ENCODE results near the gene NYAP2. TPM values are rescaled to one million over a fixed set of nuclear protein-coding genes. Genes with fewer than 3 reads are reported as not detected.

NYAP2 gene
- total RNA-seq, 1 donor from 2014 or later, result 0.14 TPM

DNA sequence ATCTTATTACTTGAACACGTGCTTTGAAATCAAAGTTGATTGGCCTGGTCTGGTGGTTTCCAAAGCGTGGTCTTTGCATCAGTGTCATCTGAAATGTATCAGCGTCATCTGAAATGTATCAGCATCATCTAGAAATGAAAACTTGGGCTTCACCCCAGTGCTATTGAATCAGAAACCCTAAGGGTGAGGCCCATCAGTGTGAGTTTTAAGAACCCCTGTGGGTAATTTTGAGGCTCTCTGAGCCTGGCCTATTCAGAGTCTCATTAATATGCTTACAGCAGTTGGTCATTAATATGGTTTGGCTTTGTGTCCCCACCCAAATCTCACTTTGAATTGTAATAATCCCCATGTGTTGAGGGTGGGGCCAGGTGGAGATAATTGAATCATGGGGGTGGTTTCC lies 85.2 kb downstream of the NYAP2 start:
- no peak overlapping the region for H3K9ac ChIP-seq (ENCODE audit: low read length)
- H3K27ac Mint-ChIP-seq (ENCODE audit: unreplicated experiment), result no peak overlapping the region
- TF ChIP-seq, protein P1, sequence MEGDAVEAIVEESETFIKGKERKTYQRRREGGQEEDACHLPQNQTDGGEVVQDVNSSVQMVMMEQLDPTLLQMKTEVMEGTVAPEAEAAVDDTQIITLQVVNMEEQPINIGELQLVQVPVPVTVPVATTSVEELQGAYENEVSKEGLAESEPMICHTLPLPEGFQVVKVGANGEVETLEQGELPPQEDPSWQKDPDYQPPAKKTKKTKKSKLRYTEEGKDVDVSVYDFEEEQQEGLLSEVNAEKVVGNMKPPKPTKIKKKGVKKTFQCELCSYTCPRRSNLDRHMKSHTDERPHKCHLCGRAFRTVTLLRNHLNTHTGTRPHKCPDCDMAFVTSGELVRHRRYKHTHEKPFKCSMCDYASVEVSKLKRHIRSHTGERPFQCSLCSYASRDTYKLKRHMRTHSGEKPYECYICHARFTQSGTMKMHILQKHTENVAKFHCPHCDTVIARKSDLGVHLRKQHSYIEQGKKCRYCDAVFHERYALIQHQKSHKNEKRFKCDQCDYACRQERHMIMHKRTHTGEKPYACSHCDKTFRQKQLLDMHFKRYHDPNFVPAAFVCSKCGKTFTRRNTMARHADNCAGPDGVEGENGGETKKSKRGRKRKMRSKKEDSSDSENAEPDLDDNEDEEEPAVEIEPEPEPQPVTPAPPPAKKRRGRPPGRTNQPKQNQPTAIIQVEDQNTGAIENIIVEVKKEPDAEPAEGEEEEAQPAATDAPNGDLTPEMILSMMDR (IDR thresholded peaks at IDR 0.05; ENCODE audit: insufficient read depth, low read depth, low read length), result no peak
- no peak for TF ChIP-seq EZH2 (IDR thresholded peaks at IDR 0.05; ENCODE audit: insufficient read depth, low read length)
- no peaks in the 10 kb centered on the region for H3K9me3 ChIP-seq (ENCODE audit: insufficient read depth, low read depth, low read length)
- no peaks in the 10 kb centered on the region for H3K79me2 ChIP-seq (ENCODE audit: insufficient read depth, low read length)
- H3K36me3 ChIP-seq (ENCODE audit: insufficient read depth, low read length), result no peaks in the 10 kb centered on the region
- no peak overlapping the region for H3K4me2 ChIP-seq (ENCODE audit: low read length)
- H3K4me3 Mint-ChIP-seq (ENCODE audit: unreplicated experiment), result no peak overlapping the region
- peaks cover 2% of the 10 kb centered on the region for H3K9me3 Mint-ChIP-seq (ENCODE audit: unreplicated experiment)
- DNase-seq (ENCODE audit: low read depth) (no peak), FAIRE-seq (no peak)
- H3K4me1 Mint-ChIP-seq (ENCODE audit: low read depth, unreplicated experiment), result no peaks in the 10 kb centered on the region
- no peaks in the 10 kb centered on the region for H3K27me3 ChIP-seq (ENCODE audit: insufficient read depth, low read length)
- no peak overlapping the region for H3K27ac ChIP-seq (ENCODE audit: low read depth, low read length)
- H4K20me1 ChIP-seq (ENCODE audit: insufficient read depth, low read length), result no peaks in the 10 kb centered on the region
- H3K4me1 ChIP-seq (ENCODE audit: insufficient read depth, low read length), result no peaks in the 10 kb centered on the region
- no peaks in the 10 kb centered on the region for H3K27me3 Mint-ChIP-seq (ENCODE audit: low read depth, unreplicated experiment)
- H3K36me3 Mint-ChIP-seq (ENCODE audit: low read depth, unreplicated experiment), result no peaks in the 10 kb centered on the region
- H3K4me3 ChIP-seq (ENCODE audit: insufficient read depth, low read depth, low read length), result no peak overlapping the region
- no peak overlapping the region for H2AFZ ChIP-seq (ENCODE audit: low read depth, low read length)

DNA sequence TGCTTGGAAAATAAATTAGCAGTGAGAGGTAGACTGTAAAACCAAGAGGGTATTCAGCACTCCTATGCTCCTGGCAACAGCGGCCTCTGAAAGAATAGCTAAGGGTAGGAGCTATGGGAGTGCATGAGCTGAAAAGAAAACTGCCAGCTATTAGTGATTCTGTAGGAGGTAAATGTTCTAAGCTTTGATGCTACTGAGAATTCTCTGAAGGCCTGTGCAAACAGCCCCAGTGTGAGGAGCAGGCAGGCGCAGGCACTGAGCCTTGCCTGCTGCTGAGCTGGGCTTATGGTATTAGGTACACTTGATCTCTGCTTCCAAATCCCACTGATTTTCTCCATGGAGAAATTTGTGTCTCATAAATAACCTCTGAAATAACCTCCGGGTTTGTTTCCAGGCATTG lies 86.7 kb downstream of the NYAP2 start:
- H3K4me3 ChIP-seq (ENCODE audit: insufficient read depth, low read depth, low read length), result no peak overlapping the region
- H3K4me1 Mint-ChIP-seq (ENCODE audit: low read depth, unreplicated experiment), result no peaks in the 10 kb centered on the region
- no peaks in the 10 kb centered on the region for H3K79me2 ChIP-seq (ENCODE audit: insufficient read depth, low read length)
- H3K9me3 Mint-ChIP-seq (ENCODE audit: unreplicated experiment), result peaks cover 2% of the 10 kb centered on the region
- no peak overlapping the region for H3K27ac ChIP-seq (ENCODE audit: low read depth, low read length)
- DNase-seq (ENCODE audit: low read depth), result no peak
- no peak overlapping the region for H3K9ac ChIP-seq (ENCODE audit: low read length)
- H2AFZ ChIP-seq (ENCODE audit: low read depth, low read length), result no peak overlapping the region
- H3K4me3 Mint-ChIP-seq (ENCODE audit: unreplicated experiment), result no peak overlapping the region
- no peaks in the 10 kb centered on the region for H4K20me1 ChIP-seq (ENCODE audit: insufficient read depth, low read length)
- H3K36me3 Mint-ChIP-seq (ENCODE audit: low read depth, unreplicated experiment), result no peaks in the 10 kb centered on the region
- no peak overlapping the region for H3K27ac Mint-ChIP-seq (ENCODE audit: unreplicated experiment)
- no peak overlapping the region for H3K4me2 ChIP-seq (ENCODE audit: low read length)
- no peaks in the 10 kb centered on the region for H3K27me3 Mint-ChIP-seq (ENCODE audit: low read depth, unreplicated experiment)
- no peak for FAIRE-seq
- no peak for TF ChIP-seq EZH2 (IDR thresholded peaks at IDR 0.05; ENCODE audit: insufficient read depth, low read length)
- TF ChIP-seq, protein P1 (IDR thresholded peaks at IDR 0.05; ENCODE audit: insufficient read depth, low read depth, low read length), result no peak
- H3K9me3 ChIP-seq (ENCODE audit: insufficient read depth, low read depth, low read length), result no peaks in the 10 kb centered on the region
- H3K4me1 ChIP-seq (ENCODE audit: insufficient read depth, low read length), result no peaks in the 10 kb centered on the region
- no peaks in the 10 kb centered on the region for H3K36me3 ChIP-seq (ENCODE audit: insufficient read depth, low read length)
- H3K27me3 ChIP-seq (ENCODE audit: insufficient read depth, low read length), result no peaks in the 10 kb centered on the region

DNA sequence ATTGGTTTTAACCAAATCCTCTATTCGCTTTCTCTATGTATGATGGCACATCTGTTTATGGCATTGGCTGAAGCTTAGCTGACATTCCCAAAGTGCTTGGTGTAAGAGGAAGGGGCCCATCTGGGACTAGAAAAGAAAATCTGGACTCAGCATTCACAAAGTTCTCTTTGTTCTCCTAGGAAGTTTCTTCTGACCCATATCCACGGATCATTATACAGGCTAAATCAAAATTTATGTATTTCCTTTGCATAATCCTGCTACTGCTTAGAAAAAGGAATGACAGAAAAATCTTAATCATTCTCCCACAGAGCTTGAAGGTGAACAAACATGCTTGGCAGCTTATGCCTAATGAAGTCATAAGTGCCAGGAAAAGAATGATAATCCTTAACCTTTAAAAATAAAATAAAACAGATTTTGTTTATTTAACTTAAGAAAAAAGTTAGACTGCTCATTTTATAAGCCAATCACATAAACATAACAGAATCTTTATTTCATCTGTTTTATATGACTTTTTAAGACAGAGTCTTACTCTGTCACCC lies 88.4 kb downstream of the NYAP2 start:
- Histone ChIP-seq H3K27me3 (ENCODE audit: insufficient read depth, low read length) (no peaks in the 10 kb centered on the region), H3K36me3 (ENCODE audit: insufficient read depth, low read length) (no peaks in the 10 kb centered on the region), H3K4me3 (ENCODE audit: insufficient read depth, low read depth, low read length) (no peak overlapping the region), H3K9ac (ENCODE audit: low read length) (no peak overlapping the region), H3K4me1 (ENCODE audit: insufficient read depth, low read length) (no peaks in the 10 kb centered on the region), H4K20me1 (ENCODE audit: insufficient read depth, low read length) (no peaks in the 10 kb centered on the region), H2AFZ (ENCODE audit: low read depth, low read length) (no peak overlapping the region), H3K4me2 (ENCODE audit: low read length) (no peak overlapping the region), H3K79me2 (ENCODE audit: insufficient read depth, low read length) (no peaks in the 10 kb centered on the region), H3K9me3 (ENCODE audit: insufficient read depth, low read depth, low read length) (no peaks in the 10 kb centered on the region), H3K27ac (ENCODE audit: low read depth, low read length) (no peak overlapping the region)
- Mint-ChIP-seq H3K27me3 (ENCODE audit: low read depth, unreplicated experiment) (no peaks in the 10 kb centered on the region), H3K9me3 (ENCODE audit: unreplicated experiment) (peaks cover 2% of the 10 kb centered on the region), H3K27ac (ENCODE audit: unreplicated experiment) (no peak overlapping the region), H3K4me1 (ENCODE audit: low read depth, unreplicated experiment) (no peaks in the 10 kb centered on the region), H3K4me3 (ENCODE audit: unreplicated experiment) (no peak overlapping the region), H3K36me3 (ENCODE audit: low read depth, unreplicated experiment) (no peaks in the 10 kb centered on the region)
- TF ChIP-seq, protein P1 (IDR thresholded peaks at IDR 0.05; ENCODE audit: insufficient read depth, low read depth, low read length), result no peak
- TF ChIP-seq EZH2 (IDR thresholded peaks at IDR 0.05; ENCODE audit: insufficient read depth, low read length), result no peak
- FAIRE-seq, result no peak
- DNase-seq (ENCODE audit: low read depth), result no peak
